Thyroid gland (tissue), 4 donors: Measurements from ENCODE around the gene MSTO1. TPM values are rescaled to one million over a fixed set of nuclear protein-coding genes. Genes with fewer than 3 reads are reported as not detected.
"Not testable (repeated sequence)": the region's sequence is repeated elsewhere in the genome, so short reads cannot be mapped to it uniquely, and the experiment has no call there.

Experiments used
- DNase-seq, 2 donors: peaks; one replicate each; pipeline ENCODE4 v3.0.0-alpha.2; 2019
- H3K27ac ChIP-seq, 3 donors: fragments of 200-600 bp; sonication (generic); 1 replicate in 2 of 3; 2 replicates in 1 of 3; pipeline ENCODE4 v1.5.1; 2016 to 2019; ENCODE audit warnings: mild to moderate bottlenecking in 1 of 3, moderate library complexity in 1 of 3
- H3K27me3 ChIP-seq: fragments of 200-600 bp; sonication (generic); one replicate; pipeline ENCODE4 v1.5.1; 2019
- H3K36me3 ChIP-seq, 2 donors: fragments of 200-600 bp; sonication (generic); one replicate each; pipeline ENCODE4 v1.5.1; 2016 to 2019
- H3K4me1 ChIP-seq, 2 donors: fragments of 200-600 bp; sonication (generic); one replicate each; pipeline ENCODE4 v1.5.1; 2017 to 2019
- H3K4me3 ChIP-seq, 3 donors: fragments of 200-600 bp; sonication (generic); replicated peaks in 1 of 3; 1 replicate in 2 of 3; 2 replicates in 1 of 3; pipeline ENCODE4 v1.5.1; 2016; ENCODE audit warnings: mild to moderate bottlenecking in 1 of 3
- H3K9me3 ChIP-seq: fragments of 200-600 bp; sonication (generic); one replicate; pipeline ENCODE4 v1.5.1; 2017
- POLR2A ChIP-seq, 2 donors: fragments of 450-650 bp; IDR thresholded peaks; one replicate each; pipeline ENCODE4 v1.6.1; 2017; ENCODE audit warnings: antibody characterized with exemption in 2 of 2, mild to moderate bottlenecking in 2 of 2, moderate library complexity in 1 of 2
- WGBS, 2 donors: methylation state at CpG; one replicate each; pipeline ENCODE4 v1.1.5; 2017; 5-methylcytosine and 5-hydroxymethylcytosine counted together
- intact Hi-C: fragments of 100-400 bp; cut with DNase I; formaldehyde crosslinking; loops from one replicate; pipeline ENCODE4 v1.15.1; 2023
- total RNA-seq, 4 donors: library from RNA; depleted of rRNA; stranded (reverse); fragments of >200 nt; gene quantifications; one replicate each; pipeline ENCODE4 v1.2.3, GENCODE V29; 2016
- TF ChIP-seq, protein P1 (sequence below), 6 experiments: fragments of 200-600 bp in 3 of 6; fragments of 450-650 bp in 3 of 6; sonication (generic) in 3 of 6; IDR thresholded peaks; one replicate each; pipeline ENCODE4 v1.5.1; 2016 to 2019; ENCODE audit warnings: antibody characterized with exemption in 6 of 6, mild to moderate bottlenecking in 2 of 6, inconsistent platforms in 1 of 6, moderate library complexity in 1 of 6

The MSTO1 gene
- total RNA-seq, 4 donors from 2014 or later, result 8.3 to 31.9 (median 18.6) TPM

DNA sequence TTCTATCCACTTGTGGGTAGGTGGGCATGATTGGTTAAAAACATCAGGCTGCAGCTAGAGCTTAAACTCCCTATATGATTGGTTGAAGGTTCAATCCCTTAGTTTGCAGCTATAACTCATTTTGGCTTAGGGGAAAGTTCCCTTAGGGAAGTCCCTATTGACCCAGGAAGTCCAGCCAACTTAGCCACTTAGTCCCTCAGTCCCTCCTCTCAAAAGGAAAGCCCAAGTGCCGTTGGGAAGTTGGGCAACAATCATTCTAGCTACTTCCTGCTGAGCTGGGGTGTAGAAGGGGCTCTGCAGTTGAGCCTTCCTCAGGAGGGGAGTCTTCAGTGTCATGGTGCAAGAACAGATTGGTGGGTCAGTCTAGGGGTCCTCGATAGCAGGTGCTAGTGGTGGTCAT is 12.2 kb downstream of the MSTO1 start:
- DNase-seq, result no peak
- H3K4me3 ChIP-seq, result no peak overlapping the region
- no peaks in the 10 kb centered on the region for H3K4me1 ChIP-seq
- 77 to 88% methylated on average over 2 of the region's 2 CpGs for WGBS, 2 donors
- H3K9me3 ChIP-seq, result no peaks in the 10 kb centered on the region
- no peak overlapping the region for H3K27ac ChIP-seq
- no peaks in the 10 kb centered on the region for H3K36me3 ChIP-seq
- no peaks in the 10 kb centered on the region for H3K27me3 ChIP-seq
- intact Hi-C loops, result no loop called here
- no peak for TF ChIP-seq POLR2A (IDR thresholded peaks at IDR 0.05)
- TF ChIP-seq, protein P1, sequence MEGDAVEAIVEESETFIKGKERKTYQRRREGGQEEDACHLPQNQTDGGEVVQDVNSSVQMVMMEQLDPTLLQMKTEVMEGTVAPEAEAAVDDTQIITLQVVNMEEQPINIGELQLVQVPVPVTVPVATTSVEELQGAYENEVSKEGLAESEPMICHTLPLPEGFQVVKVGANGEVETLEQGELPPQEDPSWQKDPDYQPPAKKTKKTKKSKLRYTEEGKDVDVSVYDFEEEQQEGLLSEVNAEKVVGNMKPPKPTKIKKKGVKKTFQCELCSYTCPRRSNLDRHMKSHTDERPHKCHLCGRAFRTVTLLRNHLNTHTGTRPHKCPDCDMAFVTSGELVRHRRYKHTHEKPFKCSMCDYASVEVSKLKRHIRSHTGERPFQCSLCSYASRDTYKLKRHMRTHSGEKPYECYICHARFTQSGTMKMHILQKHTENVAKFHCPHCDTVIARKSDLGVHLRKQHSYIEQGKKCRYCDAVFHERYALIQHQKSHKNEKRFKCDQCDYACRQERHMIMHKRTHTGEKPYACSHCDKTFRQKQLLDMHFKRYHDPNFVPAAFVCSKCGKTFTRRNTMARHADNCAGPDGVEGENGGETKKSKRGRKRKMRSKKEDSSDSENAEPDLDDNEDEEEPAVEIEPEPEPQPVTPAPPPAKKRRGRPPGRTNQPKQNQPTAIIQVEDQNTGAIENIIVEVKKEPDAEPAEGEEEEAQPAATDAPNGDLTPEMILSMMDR (IDR thresholded peaks at IDR 0.05), result no peak

DNA sequence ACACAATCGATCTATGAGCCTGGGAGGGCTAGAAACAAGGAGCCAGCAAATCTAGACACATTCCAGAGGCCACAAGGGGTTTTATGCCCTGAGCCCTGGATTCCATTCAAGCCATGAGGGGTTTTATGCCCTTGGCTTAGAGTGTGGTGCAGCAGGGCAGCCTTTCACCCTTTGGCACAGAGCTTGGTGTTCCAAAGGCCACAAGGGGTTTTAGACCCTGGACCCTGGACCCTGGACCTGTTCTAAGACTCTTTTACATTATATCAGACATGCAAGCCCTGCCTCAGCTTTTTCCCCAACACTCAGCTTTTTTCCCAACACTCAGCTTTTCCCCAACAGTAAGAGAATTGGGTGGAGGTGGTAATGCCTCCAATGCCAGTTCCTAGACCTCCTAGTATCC is 13.3 kb downstream of the MSTO1 start:
- Histone ChIP-seq H3K9me3 (no peaks in the 10 kb centered on the region), H3K27ac (no peak overlapping the region), H3K36me3 (no peaks in the 10 kb centered on the region), H3K27me3 (no peaks in the 10 kb centered on the region), H3K4me3 (no peak overlapping the region), H3K4me1 (no peaks in the 10 kb centered on the region)
- 61 to 63% methylated on average over 1 of the region's 1 CpG for WGBS, 2 donors
- no peak for DNase-seq
- intact Hi-C loops, result no loop called here
- no peak for TF ChIP-seq POLR2A (IDR thresholded peaks at IDR 0.05)
- TF ChIP-seq, protein P1 (IDR thresholded peaks at IDR 0.05), result no peak

DNA sequence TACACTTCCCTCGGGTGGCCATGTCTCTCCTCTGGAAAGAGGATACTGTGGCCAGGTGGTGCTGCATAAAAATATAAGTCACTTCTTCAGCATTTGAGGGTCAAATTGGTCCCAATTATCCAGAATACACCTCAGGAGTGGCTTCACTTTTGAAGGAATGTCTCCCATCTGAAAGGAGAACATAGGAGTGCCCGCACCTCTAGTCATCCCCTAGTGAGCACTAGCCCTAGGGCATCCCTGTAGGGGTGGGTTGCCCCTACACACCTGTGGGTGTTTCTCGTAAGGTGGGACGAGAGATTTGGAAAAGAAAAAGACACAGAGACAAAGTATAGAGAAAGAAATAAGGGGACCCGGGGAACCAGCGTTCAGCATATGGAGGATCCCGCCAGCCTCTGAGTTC is 16.4 kb downstream of the MSTO1 start:
- intact Hi-C loops, H3K4me3 ChIP-seq: not testable (repeated sequence)
- 66 to 93% methylated on average over 4 to 6 of the region's 7 CpGs for WGBS, 2 donors

DNA sequence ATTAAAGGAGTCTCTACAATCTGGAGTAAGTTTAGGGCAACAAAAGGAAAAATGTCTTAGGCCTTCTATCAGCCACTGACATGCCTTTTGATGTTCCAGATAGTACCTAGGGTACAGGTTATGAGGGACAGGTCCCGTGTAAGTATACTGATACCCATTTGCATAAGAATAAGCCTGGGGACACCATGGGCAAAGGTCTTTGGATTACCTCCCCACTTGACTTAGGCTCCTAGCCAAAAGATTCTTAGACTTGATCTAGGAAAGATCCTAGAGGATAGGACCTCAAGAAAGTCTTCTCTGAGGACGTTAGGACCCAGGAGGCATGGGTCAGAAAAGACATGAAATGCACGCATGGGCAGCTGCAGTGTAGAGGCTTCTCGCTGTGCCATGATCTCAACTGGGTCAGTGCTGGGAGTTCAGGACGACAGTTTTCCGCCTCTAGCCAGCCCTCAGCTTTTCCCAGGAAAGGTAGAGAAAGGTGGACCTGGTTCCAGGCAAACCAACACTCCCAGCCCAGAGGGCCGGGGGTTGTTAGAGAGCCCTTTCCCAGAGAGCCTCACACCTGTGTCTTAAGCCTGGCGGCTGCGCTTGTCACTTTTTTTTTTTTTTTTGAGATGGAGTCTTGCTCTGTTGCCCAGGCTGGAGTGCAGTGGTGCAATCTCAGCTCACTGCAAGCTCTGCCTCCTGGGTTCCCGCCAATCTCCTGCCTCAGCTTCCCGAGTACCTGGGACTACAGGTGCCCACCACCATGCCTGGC is 26.6 kb downstream of the MSTO1 start:
- H3K4me1 ChIP-seq, result no peaks in the 10 kb centered on the region
- no peaks in the 10 kb centered on the region for H3K9me3 ChIP-seq
- intact Hi-C loops, result no loop called here
- H3K27me3 ChIP-seq, result no peaks in the 10 kb centered on the region
- no peak for TF ChIP-seq POLR2A (IDR thresholded peaks at IDR 0.05)
- TF ChIP-seq, protein P1 (IDR thresholded peaks at IDR 0.05), result no peak
- 87 to 94% methylated on average over 11 of the region's 11 CpGs for WGBS, 2 donors
- DNase-seq, result no peak
- H3K36me3 ChIP-seq, result no peaks in the 10 kb centered on the region
- H3K4me3 ChIP-seq, result no peak overlapping the region
- no peak overlapping the region for H3K27ac ChIP-seq

More for the DNA sequence above, 16.4 kb downstream of the MSTO1 start:
- not testable (repeated sequence) for DNase-seq, H3K36me3 ChIP-seq, H3K4me1 ChIP-seq, H3K27ac ChIP-seq, H3K9me3 ChIP-seq, H3K27me3 ChIP-seq

DNA sequence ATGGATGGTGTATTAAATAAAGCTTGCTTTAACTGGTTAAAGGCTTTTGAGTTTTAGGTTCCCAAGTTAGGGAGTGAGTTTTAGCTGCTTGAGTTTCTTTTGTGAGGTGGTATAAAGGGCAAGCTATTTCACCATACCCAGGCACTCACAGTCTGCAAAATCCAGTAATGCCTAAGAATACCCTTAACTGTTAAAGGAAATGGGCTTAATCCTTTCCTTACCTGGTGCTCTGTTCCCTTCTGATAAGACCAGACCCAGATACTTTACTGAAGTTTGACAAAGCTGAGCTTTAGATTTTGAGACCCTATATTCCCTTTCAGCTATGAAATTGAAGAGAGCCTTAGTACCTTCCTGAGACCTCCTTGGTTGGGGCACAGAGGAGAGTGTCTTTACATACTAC is 30.3 kb downstream of the MSTO1 start:
- intact Hi-C loops, result no loop called here
- H3K36me3 ChIP-seq, result no peaks in the 10 kb centered on the region
- no peaks in the 10 kb centered on the region for H3K4me1 ChIP-seq

DNA sequence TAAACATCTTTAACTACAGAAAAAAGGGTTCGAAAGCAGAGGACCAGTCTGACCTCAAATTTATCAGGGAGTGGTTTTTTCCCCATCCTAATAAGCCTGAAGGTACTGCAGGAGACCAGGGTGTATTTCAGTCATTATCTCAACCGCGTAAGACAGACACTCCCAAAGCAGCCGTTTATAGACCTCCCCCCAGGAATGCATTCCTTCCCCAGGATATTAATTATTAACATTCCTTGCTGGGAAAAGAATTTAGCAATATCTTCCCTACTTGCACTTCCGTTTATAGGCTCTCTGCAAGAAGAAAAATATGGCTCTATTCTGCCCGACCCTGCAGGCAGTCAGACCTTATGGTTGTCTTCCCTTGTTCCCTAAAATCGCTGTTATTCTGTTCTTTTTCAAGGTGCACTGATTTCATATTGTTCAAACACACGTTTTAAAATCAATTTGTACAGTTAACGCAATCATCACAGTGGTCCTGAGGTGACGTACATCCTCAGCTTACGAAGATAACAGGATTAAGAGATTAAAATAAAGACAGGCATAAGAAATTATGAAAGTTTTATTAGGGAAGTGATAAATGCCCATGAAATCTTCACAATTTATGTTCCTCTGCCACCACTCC is 32.7 kb downstream of the MSTO1 start:
- H3K27ac ChIP-seq, H3K36me3 ChIP-seq, DNase-seq, H3K9me3 ChIP-seq, intact Hi-C loops, H3K27me3 ChIP-seq, H3K4me1 ChIP-seq, H3K4me3 ChIP-seq: not testable (repeated sequence)
- 80 to 86% methylated on average over 11 of the region's 11 CpGs for WGBS, 2 donors

More for the DNA sequence above, 30.3 kb downstream of the MSTO1 start:
- Histone ChIP-seq H3K4me3 (no peak overlapping the region), H3K27ac (no peak overlapping the region), H3K9me3 (no peaks in the 10 kb centered on the region), H3K27me3 (no peaks in the 10 kb centered on the region)
- no peak for TF ChIP-seq POLR2A (IDR thresholded peaks at IDR 0.05)
- TF ChIP-seq, protein P1 (IDR thresholded peaks at IDR 0.05), result no peak
- no peak for DNase-seq
